ENCODE data around the gene NFAM1. TPM values are rescaled to one million over a fixed set of nuclear protein-coding genes. Genes with fewer than 3 reads are reported as not detected.

NFAM1 gene
- total and polyA plus RNA-seq, 2 of the 4 experiments (the other 2 are of a cell fraction): not detected

Other genes starting within 250 kb of the NFAM1 start
- gene TCF20, start 161.8 kb downstream of the NFAM1 start, total RNA-seq (2012; rRNA removed): 20.0 and 23.7 TPM in 2 replicates
- gene TCF20, start 161.8 kb downstream of the NFAM1 start, polyA plus RNA-seq (2012; rRNA removed): 8.9 and 9.5 TPM in 2 replicates
- gene RRP7A, start 87.4 kb upstream of the NFAM1 start, total RNA-seq (2012; rRNA removed): 25.5 and 32.5 TPM in 2 replicates
- gene RRP7A, start 87.4 kb upstream of the NFAM1 start, polyA plus RNA-seq (2012; rRNA removed): 29.2 and 30.8 TPM in 2 replicates
- 3.9 and 5.0 TPM in 2 replicates for gene SERHL2, start 121.6 kb upstream of the NFAM1 start, total RNA-seq (2012; rRNA removed)
- 4.5 and 5.6 TPM in 2 replicates for gene SERHL2, start 121.6 kb upstream of the NFAM1 start, polyA plus RNA-seq (2012; rRNA removed)
- 28.1 and 33.9 TPM in 2 replicates for gene POLDIP3, start 182.5 kb upstream of the NFAM1 start, total RNA-seq (2012; rRNA removed)
- gene POLDIP3, start 182.5 kb upstream of the NFAM1 start, polyA plus RNA-seq (2012; rRNA removed): 43.6 and 45.4 TPM in 2 replicates
- gene ATP5MGL, start 208.2 kb upstream of the NFAM1 start, total RNA-seq (2012; rRNA removed): 0.18 TPM in 1 of 2 replicates, not detected in the other
- not detected in 2 replicates for gene ATP5MGL, start 208.2 kb upstream of the NFAM1 start, polyA plus RNA-seq (2012; rRNA removed)
- gene CYB5R3, start 217.0 kb upstream of the NFAM1 start, total RNA-seq (2012; rRNA removed): 37.5 and 44.1 TPM in 2 replicates
- 362 and 405 TPM in 2 replicates for gene CYB5R3, start 217.0 kb upstream of the NFAM1 start, polyA plus RNA-seq (2012; rRNA removed)

Measured in IMR-90 (cell line).